Mesendoderm (in vitro differentiated cells): Measurements from ENCODE around the gene INO80.
A peak's percentile ranks its signal among the peaks of the same experiment; 100 is the strongest.

Experiments used
- DNase-seq: peaks from one replicate; pipeline ENCODE4 v3.0.0; 2013
- H2AK5ac ChIP-seq: 2 replicates; pipeline ENCODE4 v1.6.1; 2013; ENCODE audit warnings: low read length, inconsistent platforms
- H2BK120ac ChIP-seq: 2 replicates; pipeline ENCODE4 v1.6.1; 2013; ENCODE audit warnings: low read depth, mild to moderate bottlenecking, low read length, moderate library complexity, mixed read lengths
- H2BK15ac ChIP-seq: replicated peaks from 2 replicates; pipeline ENCODE4 v1.6.1; 2013; ENCODE audit warnings: low read depth, mild to moderate bottlenecking, moderate library complexity
- H2BK5ac ChIP-seq: 2 replicates; pipeline ENCODE4 v1.6.1; 2013; ENCODE audit warnings: low read length, inconsistent platforms
- H3K18ac ChIP-seq: 2 replicates; pipeline ENCODE4 v1.6.1; 2013; ENCODE audit warnings: mild to moderate bottlenecking, low read length, mixed read lengths
- H3K23ac ChIP-seq: one replicate; pipeline ENCODE4 v1.6.1; 2013; ENCODE audit warnings: low read length
- H3K27ac ChIP-seq: 2 replicates; pipeline ENCODE4 v1.5.1; 2013; ENCODE audit warnings: low read depth, mild to moderate bottlenecking, inconsistent platforms, low read length, moderate library complexity
- H3K27me3 ChIP-seq: 2 replicates; pipeline ENCODE4 v1.6.1; 2013; ENCODE audit warnings: low read length, control low read depth, mild to moderate bottlenecking, inconsistent platforms; ENCODE audit not compliant: insufficient read depth, poor library complexity
- H3K36me3 ChIP-seq: 2 replicates; pipeline ENCODE4 v1.6.1; 2013; ENCODE audit warnings: low read length, inconsistent platforms; ENCODE audit not compliant: control insufficient read depth, insufficient read depth
- H3K4ac ChIP-seq: one replicate; pipeline ENCODE4 v1.6.1; 2013; ENCODE audit warnings: low read depth, mild to moderate bottlenecking, low read length, moderate library complexity
- H3K4me1 ChIP-seq: 2 replicates; pipeline ENCODE4 v1.6.1; 2013; ENCODE audit warnings: low read depth, low read length, inconsistent platforms; ENCODE audit not compliant: control insufficient read depth
- H3K4me2 ChIP-seq: 2 replicates; pipeline ENCODE4 v1.6.1; 2013; ENCODE audit warnings: low read length
- H3K4me3 ChIP-seq: 2 replicates; pipeline ENCODE4 v1.5.1; 2013; ENCODE audit warnings: mild to moderate bottlenecking, low read length
- H3K56ac ChIP-seq: one replicate; pipeline ENCODE4 v1.6.1; 2013; ENCODE audit warnings: low read length
- H3K79me1 ChIP-seq: 2 replicates; pipeline ENCODE4 v1.6.1; 2013; ENCODE audit warnings: low read length, inconsistent platforms
- H3K79me2 ChIP-seq: 2 replicates; pipeline ENCODE4 v1.6.1; 2013; ENCODE audit warnings: mild to moderate bottlenecking, low read length; ENCODE audit not compliant: control insufficient read depth, insufficient read depth
- H3K9ac ChIP-seq: 2 replicates; pipeline ENCODE4 v1.6.1; 2013; ENCODE audit warnings: low read length, inconsistent platforms
- H4K5ac ChIP-seq: one replicate; pipeline ENCODE4 v1.6.1; 2013; ENCODE audit warnings: low read length
- H4K8ac ChIP-seq: one replicate; pipeline ENCODE4 v1.6.1; 2013; ENCODE audit warnings: low read depth, mild to moderate bottlenecking, control low read depth, low read length, moderate library complexity
- WGBS: extraction: QIAGEN DNeasy Blood & Tissue Kit; methylation state at CpG from one replicate; pipeline ENCODE4 v1.1.7; 2013; ENCODE audit warnings: low lambda C conversion rate, missing lambda C conversion rate; ENCODE audit not compliant: insufficient coverage; ENCODE audit errors: extremely low coverage; 5-methylcytosine and 5-hydroxymethylcytosine counted together

The INO80 gene

DNA sequence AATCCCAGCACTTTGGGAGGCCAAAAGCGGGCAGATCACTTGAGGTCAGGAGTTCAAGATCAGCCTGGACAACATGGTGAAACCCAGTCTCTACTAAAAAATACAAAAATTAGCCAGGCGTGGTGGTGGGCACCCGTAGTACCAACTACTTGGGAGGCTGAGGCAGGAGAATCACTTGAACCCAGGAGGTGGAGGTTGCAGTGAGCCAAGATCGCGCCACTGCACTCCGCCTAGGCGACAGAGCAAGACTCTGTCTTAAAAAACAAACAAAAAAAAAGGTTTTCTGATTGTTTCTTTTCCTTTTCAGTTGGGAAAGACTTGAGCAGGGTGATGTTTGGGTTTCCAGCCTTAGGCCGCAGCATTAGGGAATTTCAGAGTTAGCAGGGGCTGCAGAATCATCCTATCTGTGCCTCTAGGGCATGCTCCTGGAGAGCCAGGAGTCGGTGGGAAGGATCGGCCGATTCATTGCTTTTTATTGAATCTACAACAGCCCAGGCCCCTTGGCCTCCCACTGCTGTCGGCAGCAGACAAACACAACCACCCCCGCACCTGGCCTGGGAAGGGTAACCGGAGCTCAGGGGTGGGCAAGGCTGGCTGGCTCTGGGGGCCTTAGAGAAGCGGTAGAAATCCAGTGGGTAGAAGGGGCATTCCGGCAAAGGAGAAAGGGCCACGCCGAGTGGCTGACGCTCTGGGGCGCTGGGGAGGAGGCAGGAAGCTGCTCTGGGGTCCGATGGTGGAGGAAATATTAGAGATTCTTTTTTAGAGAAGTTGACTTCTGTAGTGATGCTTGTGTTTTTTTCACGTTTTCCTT is 156.5 kb downstream of the INO80 start:
- no peak overlapping the region for H4K5ac ChIP-seq
- no CpG with 5 or more reads among the region's 22 CpGs for WGBS

DNA sequence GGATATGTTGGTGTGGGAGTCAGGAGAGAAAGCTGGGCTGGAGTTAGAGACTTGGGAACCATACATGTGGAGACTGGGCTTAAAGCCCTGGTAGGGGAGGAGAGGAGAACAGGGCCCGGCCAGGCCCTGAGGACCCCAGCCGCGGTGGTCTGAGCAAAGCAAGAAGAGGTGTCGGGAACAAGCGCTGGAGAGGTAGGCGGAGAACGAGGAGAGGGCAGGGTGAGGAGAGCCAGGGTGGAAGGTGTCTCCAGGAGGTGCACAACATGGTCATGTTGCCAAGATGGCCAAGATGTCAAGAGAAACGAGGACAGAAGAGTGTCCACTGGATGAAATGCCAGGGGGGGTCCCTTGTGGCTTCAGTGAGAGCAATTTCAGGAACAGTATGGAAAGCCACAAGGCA is 157.4 kb downstream of the INO80 start:
- peaks cover 5% of the 10 kb centered on the region for H3K79me1 ChIP-seq
- H2AK5ac ChIP-seq: no peak overlapping the region
- no peak overlapping the region for H3K9ac ChIP-seq
- H3K4ac ChIP-seq: no peak overlapping the region
- H3K23ac ChIP-seq: no peak overlapping the region
- WGBS: no CpG with 5 or more reads among the region's 8 CpGs
- peaks cover 5% of the 10 kb centered on the region for H3K79me2 ChIP-seq
- no peaks in the 10 kb centered on the region for H3K4me1 ChIP-seq
- DNase-seq: no peak
- H4K5ac ChIP-seq: no peak overlapping the region
- no peak overlapping the region for H3K18ac ChIP-seq
- no peak overlapping the region for H3K56ac ChIP-seq
- H2BK15ac ChIP-seq: no peak overlapping the region
- H2BK120ac ChIP-seq: no peak overlapping the region
- H3K36me3 ChIP-seq: peaks cover 5% of the 10 kb centered on the region
- no peak overlapping the region for H3K27ac ChIP-seq
- H3K4me2 ChIP-seq: no peak overlapping the region
- H3K4me3 ChIP-seq: no peak overlapping the region
- H4K8ac ChIP-seq: no peak overlapping the region
- no peaks in the 10 kb centered on the region for H3K27me3 ChIP-seq
- H2BK5ac ChIP-seq: no peak overlapping the region

More for the DNA sequence above, 156.5 kb downstream of the INO80 start:
- Histone ChIP-seq H3K4me1 (no peaks in the 10 kb centered on the region), H2AK5ac (no peak overlapping the region), H2BK5ac (no peak overlapping the region), H3K18ac (no peak overlapping the region), H3K27me3 (no peaks in the 10 kb centered on the region), H3K9ac (peak overlapping the region; percentile 21), H2BK15ac (no peak overlapping the region), H3K4me3 (no peak overlapping the region), H3K4ac (no peak overlapping the region), H3K27ac (peak overlapping the region; percentile 25), H3K4me2 (no peak overlapping the region), H2BK120ac (no peak overlapping the region), H3K23ac (no peak overlapping the region), H3K79me2 (peaks cover 2% of the 10 kb centered on the region), H3K56ac (peak overlapping the region; percentile 70), H4K8ac (no peak overlapping the region), H3K36me3 (peaks cover 5% of the 10 kb centered on the region), H3K79me1 (peaks cover 5% of the 10 kb centered on the region)
- peak; percentile 72 for DNase-seq

DNA sequence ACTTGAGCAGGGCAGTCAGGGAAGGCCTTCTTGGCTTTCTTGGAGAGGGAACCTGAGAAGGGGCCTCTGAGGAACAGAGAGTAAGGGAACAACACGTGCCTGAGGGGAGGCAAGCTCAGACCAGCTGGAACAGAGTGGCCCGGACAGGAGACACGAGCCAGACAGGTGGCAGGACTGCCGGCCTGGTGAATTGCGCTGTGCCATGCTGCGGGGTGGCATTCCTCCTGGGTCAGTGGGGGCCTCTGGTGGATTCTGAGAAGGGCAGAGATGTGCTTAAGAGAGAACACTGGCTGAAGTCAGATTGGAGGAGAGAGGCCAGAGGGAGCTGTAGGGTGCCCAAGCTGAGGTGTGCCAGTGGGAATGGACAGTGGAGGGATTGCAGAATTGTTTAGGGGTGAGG is 157.9 kb downstream of the INO80 start:
- H2BK5ac ChIP-seq: no peak overlapping the region
- peaks cover 5% of the 10 kb centered on the region for H3K36me3 ChIP-seq
- no peak overlapping the region for H2BK120ac ChIP-seq
- H3K4me1 ChIP-seq: no peaks in the 10 kb centered on the region
- no CpG with 5 or more reads among the region's 6 CpGs for WGBS
- H3K4ac ChIP-seq: no peak overlapping the region
- H3K56ac ChIP-seq: no peak overlapping the region
- no peaks in the 10 kb centered on the region for H3K27me3 ChIP-seq
- no peak overlapping the region for H3K4me2 ChIP-seq
- no peak overlapping the region for H3K27ac ChIP-seq
- H2BK15ac ChIP-seq: no peak overlapping the region
- H2AK5ac ChIP-seq: no peak overlapping the region
- peaks cover 5% of the 10 kb centered on the region for H3K79me1 ChIP-seq
- H3K4me3 ChIP-seq: no peak overlapping the region
- no peak overlapping the region for H3K18ac ChIP-seq
- peaks cover 7% of the 10 kb centered on the region for H3K79me2 ChIP-seq
- H3K9ac ChIP-seq: no peak overlapping the region
- H3K23ac ChIP-seq: peak overlapping the region; percentile 57
- DNase-seq: no peak
- no peak overlapping the region for H4K8ac ChIP-seq
- no peak overlapping the region for H4K5ac ChIP-seq

- Histone ChIP-seq H3K18ac (no peak overlapping the region), H3K4me2 (no peak overlapping the region), H3K79me1 (peaks cover 5% of the 10 kb centered on the region), H3K9ac (no peak overlapping the region), H3K27me3 (no peaks in the 10 kb centered on the region), H3K23ac (no peak overlapping the region), H3K36me3 (peaks cover 5% of the 10 kb centered on the region), H3K79me2 (peaks cover 7% of the 10 kb centered on the region), H2BK120ac (no peak overlapping the region), H3K56ac (no peak overlapping the region), H3K4me3 (no peak overlapping the region), H4K8ac (no peak overlapping the region), H3K4ac (no peak overlapping the region), H4K5ac (no peak overlapping the region), H2BK5ac (no peak overlapping the region), H3K27ac (no peak overlapping the region), H2BK15ac (no peak overlapping the region), H2AK5ac (no peak overlapping the region), H3K4me1 (no peaks in the 10 kb centered on the region)
- no peak for DNase-seq
- WGBS: no CpG with 5 or more reads among the region's 9 CpGs
Observed at GRCh38 chr15:40957581-40958051, 158.5 kb downstream of the INO80 start.

DNA sequence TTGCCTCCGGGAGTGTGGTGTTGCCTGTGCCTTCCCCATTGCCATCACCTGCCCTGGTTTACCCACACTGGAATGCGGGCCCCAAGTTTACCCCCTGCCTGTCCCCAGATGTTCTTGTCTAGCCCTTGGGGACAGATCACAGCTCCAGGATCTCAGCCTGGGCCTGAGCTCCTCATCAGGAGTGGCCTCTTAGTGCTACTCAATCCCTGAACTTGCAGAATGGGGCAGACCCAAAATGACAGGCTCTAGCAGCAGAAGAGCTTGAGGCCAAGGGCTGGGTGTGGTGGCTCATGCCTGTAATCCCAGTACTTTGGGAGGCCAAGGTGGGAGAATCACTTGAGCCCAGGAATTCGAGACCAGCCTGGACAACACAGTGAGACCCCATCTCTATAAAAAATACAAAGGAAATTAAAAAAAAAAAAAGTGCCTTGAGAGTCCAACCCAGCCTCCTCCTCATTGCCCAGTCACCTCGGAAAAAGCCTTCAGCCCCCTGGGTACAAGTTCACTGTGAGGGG is 159.0 kb downstream of the INO80 start:
- H2BK15ac ChIP-seq: no peak overlapping the region
- H3K27ac ChIP-seq: no peak overlapping the region
- WGBS: no CpG with 5 or more reads among the region's 4 CpGs
- no peak overlapping the region for H3K4me3 ChIP-seq
- no peak overlapping the region for H4K8ac ChIP-seq
- no peak overlapping the region for H3K18ac ChIP-seq
- H3K79me2 ChIP-seq: peaks cover 7% of the 10 kb centered on the region
- no peaks in the 10 kb centered on the region for H3K4me1 ChIP-seq
- no peak overlapping the region for H2BK120ac ChIP-seq
- no peaks in the 10 kb centered on the region for H3K27me3 ChIP-seq
- H3K23ac ChIP-seq: no peak overlapping the region
- peaks cover 5% of the 10 kb centered on the region for H3K79me1 ChIP-seq
- no peak overlapping the region for H3K9ac ChIP-seq
- H2AK5ac ChIP-seq: no peak overlapping the region
- peaks cover 5% of the 10 kb centered on the region for H3K36me3 ChIP-seq
- no peak overlapping the region for H4K5ac ChIP-seq
- no peak overlapping the region for H3K56ac ChIP-seq
- no peak overlapping the region for H2BK5ac ChIP-seq
- no peak overlapping the region for H3K4ac ChIP-seq
- no peak for DNase-seq
- no peak overlapping the region for H3K4me2 ChIP-seq
